T-helper 9 cell (primary cell): ENCODE data around the gene RNU4-1.

Experiments used
- DNase-seq: peaks from one replicate; pipeline ENCODE4 v3.0.0-alpha.2; 2020

Gene RNU4-1

DNA sequence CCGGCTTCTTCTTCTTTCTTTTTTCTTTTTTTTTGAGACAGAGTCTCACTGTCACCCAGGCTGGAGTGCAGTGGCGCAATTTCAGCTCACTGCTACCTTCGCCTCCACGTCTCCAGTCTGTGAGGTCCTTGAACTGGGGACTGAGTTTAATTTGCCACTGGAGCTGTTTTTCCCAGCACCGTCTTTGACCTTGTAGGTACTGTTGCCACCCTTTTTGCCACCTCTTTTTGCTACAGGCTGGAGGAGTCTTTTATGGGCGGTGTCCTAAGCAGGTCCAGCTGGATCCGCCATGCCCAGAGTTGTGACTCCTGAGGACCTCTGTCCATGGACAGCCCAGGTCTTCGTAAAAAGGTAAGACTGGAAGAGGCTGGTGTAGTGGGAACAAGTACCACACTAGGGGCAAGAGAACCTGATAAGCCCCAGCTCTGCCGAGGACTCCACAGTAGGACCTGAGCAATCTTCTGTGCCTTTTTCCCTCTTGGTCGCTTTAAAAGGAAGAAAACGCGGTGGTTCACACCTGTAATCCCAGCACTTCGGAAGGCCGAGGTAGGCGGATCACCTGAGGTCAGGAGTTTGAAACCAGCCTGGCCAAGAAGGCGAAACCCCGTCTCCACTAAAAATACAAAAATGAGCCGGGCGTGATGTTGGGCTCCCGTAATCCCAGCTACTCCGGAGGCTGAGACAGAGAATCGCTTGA lies 2.3 kb downstream of the RNU4-1 start:
- no peak for DNase-seq

DNA sequence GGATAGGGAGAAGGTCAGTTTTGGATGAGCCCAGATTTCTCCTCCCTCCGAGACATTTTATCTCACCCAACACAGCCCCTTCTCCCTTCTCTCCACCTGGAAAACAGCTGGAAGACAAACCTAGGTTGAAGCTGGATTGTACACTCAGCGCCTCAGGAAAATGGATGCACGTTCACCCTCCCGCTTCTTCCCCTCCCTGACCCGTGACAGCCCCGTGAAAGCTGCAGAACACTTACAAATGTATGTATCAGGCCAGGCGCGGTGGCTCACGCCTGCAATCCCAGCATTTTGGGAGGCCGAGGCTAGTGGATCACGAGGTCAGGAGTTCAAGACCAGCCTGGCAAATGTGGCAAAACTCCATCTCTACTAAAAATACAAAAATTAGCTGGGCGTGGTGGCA lies 5.5 kb downstream of the RNU4-1 start:
- no peak for DNase-seq

DNA sequence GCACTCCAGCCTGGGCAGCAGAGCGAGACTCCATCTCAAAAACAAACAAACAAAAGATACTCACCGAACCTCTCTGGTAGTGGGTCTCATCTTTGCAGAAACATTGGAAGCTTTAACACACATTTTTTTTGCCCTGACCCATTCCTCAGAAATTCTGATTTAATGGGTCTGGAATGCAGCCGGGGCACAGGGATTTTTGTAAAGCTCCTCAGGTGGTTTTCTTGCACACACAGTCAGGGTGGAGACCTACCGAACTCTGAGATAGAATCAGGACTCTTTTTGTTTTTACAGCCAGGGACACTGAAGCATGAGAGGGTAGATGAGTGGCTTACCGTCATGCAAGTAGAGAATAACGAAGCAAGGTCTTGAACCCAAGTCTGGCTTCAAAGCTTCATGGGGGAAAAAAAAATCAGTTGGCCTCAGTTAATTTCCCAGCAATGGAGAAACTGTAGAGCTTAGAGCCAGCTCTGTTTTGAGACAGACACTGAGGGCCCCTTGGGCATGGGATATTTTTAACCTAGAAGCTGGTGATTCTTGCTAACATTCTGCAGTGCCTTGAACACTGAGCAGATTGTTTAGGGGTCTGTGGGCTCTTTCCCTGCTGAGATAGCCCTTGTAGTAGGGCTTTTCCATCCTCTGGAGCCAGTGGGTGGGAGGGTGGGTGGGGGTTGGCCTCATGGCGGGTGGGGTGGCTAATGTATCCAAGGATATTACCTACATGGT lies 6.1 kb downstream of the RNU4-1 start:
- DNase-seq: no peak

DNA sequence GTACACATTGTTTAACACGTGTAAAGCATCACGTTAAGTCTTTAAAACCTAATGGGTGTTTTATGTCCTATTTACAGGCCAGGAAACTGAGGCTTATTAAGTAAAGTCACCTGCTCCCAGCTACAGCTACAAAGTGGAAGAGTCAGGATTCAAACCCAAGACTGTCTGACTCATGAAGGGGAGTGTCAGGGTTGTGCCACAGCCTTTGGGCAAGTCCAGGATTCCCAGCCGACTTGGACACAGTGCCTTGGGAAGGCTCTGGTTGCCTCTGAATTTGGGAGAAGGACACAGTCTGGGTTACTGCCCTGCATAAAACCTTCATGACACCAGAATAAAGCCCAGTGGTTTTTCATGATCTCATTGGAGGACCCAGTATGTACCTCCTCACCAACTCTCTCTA lies 8.7 kb downstream of the RNU4-1 start:
- DNase-seq: no peak

DNA sequence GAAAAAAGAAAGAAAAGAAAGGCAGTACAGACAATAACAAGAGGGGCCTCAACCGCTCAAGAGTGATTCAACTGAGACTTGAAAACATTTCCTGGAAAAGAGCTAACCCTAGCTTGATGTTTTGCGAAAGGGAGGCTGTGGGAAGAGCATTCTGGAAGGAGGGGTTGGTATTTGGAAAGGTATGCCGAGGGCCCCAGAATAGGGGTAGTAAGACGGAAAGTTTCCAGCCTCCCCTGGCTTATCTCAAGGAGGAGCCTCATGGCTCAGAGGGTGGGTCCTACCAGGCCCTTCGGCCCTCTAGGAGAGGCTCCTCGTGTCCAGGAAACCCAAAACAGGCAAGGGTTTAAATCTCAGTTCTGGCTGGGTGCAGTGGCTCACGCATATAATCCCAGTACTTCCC lies 9.7 kb downstream of the RNU4-1 start:
- DNase-seq: no peak

DNA sequence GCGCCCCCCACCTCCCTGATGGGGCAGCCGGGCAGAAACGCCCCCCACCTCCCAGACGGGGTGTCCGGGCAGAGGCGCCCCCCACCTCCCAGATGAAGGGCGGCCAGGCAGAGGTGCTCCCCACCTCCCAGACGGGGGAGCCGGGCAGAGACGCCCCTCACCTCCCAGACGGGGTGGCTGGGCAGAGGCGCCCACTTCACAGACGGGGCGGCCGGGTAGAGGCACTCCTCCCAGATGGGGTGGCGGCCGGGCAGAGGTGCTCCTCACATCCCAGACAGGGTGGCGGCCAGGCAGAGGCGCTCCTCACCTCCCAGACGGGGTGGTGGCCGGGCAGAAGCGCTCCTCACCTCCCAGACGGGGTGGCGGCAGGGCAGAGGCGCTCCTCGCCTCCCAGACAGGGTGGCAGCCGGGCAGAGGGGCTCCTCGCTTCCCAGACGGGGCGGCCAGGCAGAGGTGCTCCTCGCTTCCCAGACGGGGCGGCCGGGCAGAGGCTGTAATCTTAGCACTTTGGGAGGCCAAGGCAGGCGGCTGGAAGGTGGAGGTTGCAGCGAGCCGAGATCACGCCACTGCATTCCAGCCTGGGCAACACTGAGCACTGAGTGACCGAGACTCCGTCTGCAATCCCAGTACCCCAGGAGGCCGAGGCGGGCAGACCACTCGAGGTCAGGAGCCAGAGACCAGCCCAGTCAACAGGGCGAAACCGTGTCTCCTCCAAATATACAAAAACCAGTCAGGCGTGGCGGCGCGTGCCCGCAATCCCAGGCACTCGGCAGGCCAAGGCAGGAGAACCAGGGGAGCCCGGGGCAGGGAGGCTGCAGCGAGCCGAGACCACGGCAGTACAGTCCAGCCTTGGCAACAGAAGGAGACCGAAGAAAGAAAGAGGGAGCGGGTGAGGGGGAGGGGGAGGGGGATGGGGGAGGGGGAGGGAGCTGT lies 14.6 kb downstream of the RNU4-1 start:
- DNase-seq: no peak

DNA sequence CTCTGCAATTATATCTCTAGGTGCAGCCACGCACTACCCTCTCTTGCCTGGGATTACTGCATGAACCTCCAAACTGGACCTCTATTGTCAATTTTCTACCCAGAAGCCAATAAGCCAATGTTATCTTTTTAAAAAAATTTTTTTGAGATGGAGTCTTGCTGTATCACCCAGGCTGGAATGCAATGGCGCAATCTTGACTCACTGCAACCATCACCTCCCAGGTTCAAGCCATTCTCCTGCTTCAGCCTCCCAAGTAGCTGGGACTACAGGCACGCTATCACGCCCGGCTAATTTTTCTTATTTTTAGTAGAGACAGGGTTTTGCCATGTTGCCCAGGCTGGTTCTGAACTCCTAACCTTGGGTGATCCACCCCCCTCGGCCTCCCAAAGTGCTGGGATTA lies 16.3 kb downstream of the RNU4-1 start:
- DNase-seq: no peak

DNA sequence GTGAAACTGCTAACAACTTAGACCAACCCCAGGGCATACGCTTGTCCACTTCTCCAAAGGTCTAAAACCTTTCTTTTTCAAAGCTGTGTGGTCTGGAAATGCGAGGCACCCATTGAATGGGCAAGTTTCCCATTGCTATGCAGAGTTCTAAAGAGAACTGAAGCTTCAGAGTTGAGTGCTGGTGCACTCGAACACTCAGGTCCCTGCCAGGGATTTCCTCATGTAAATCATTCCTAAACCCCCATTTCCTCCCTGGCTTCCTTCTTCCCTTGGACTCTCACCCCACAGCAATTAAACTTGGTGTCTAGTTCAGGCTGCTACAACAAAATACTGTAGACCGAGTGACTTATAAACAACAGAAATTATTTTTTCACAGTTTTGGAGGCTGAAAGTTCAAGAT lies 25.3 kb downstream of the RNU4-1 start:
- no peak for DNase-seq

DNA sequence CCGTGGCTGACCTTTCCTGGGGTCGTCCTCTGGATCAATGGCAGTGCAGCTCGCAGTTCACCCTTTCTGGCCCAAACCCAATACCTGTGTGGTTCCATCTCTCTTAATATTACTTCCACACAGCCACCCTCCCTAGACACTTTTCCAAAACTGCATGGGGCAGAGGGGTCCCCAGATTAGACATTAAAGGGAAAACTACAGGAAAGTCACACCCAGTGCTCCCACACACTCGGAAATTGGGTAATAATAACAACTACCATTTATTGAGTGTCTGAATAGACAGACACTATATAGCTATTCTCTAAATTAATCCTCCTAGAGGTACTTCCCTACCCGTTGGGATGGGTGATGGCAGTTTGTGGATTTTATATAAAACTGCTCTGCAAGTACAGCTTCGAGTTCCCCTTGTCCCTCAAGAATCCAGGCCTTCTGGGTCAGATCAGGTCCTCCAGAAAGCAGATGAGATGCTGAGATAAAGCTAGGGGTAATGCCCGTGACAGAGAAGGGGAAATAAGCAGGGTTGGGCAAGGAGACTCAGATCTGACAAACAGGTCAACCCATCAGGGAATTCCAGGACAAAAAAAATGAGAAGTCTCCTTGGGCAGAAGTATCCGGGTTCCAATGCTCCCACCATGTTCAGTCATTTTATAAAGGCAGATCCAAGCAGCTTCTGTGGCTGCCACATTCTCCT lies 26.7 kb downstream of the RNU4-1 start:
- no peak for DNase-seq

DNA sequence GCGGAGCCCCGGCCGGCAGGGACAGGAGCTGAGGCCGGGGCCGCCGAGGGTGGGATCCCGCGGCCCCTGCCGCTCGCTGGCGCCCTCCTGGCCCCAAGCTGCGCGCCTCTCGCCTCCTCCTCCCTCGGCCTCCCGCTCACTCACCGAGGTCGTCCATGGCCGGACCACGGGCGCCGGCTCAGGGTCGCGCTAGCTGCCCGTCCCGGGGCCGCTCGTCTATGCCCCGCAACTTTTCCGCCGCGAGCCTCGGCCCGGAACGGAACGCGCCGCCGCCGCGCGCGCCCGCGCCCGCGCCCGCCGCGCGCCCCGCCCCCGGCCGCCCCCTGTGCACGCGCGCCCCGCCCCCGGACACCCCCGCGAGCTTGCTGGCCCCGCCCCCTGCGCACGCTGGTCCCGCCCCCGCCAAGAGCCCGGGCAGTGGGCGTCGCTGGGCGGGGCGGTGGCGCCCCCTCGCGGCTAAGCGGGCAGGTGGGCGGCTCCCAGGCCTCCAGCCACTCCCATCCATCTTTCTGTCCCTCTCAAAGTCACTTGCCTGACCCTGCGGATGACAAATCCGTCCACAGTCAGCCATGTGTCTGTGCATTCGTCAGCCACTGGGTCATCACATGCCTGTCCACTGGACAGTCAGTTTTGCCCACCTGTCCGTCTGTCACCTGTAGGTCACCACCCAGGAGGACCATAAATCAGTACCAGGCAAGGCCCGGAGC lies 27.4 kb downstream of the RNU4-1 start, which contains the start of gene PXN:
PXN (minus strand) TSS at position 258 of the 707 bp plus-strand sequence; CDS start at position 157, 101 bp downstream.
- peak; percentile 96 for DNase-seq

DNA sequence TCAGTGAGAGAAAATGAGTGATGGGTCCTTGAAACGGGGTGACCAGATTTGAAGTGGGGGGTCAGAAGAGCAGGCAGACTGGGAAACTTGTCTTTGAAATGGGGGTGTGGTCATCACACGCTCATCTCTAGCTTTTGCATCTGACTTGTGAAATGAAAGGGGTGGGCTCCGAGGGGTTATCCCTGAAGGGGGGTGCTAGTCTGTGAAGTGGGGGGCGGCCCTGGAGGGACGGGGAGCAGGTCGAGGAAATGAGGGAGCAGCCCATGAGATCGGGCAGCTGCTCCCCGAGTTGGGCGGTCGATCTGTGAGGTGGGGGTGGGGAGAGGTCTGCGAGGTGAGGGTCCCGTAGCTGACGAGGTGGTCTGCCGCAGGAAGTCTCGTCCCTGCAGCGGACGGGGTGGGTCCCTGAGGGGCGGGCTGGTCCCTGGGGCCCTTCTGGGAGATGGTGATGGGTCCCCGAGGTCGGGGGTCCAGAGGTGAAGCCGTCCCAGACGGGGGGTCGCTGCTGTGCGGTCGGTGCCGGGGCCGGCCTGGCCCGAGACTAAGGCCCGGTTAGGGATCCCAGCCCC lies 28.0 kb downstream of the RNU4-1 start:
- no peak for DNase-seq

DNA sequence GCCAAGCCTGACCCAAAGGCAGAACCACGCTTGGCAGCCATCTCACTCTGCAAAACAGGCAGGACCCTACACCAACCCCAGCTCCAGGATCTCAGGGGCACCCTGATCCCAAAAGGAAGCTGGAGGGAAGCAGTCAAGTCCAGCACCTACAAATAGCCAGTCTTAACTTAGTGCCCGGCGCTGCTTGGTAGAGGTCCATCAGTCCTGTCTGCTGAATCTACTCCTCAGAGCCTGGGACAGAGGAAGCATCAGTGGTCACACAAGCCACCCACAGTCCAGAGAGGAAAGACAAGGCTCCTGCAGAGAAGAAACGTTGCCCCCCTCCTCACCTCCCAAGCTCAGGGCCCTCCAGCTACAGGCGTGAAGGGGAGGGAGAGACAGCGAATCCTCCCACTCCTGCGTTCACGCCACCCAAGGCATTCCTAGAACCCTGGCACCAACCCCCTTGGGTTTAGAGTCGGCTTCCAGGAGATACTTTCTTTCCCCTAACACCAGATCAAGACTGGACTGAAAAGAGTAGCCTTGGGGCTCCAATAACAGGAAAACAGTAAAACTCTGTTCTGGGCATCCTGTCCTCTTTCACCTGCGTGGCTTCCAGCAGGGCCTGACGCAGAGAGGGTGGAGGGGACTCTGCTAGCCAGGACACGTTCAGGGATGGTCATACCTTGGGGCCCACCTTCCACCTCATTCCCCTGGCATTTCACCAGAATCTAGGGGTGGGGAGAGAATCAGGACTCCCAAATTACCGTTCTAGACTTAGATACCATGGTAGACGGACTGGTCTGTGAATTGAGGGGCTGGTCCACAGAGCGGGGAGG lies 28.7 kb downstream of the RNU4-1 start:
- no peak for DNase-seq

DNA sequence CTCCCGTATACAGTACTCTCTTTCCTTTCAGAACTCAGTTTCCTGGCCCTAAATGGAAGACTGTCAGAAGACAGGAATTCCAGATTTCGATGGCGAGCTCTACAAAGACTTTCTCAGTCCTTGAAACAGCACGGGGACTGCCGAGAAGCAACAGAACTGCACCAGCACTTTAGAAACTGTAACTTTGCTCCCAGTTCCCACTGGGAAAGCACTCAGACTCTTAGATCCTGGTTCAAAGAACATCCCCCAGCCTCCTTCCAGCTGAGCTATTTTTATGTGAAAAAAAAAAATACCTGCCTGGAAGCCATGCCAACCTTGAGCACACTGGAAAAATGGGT lies 29.3 kb downstream of the RNU4-1 start:
- DNase-seq: no peak

DNA sequence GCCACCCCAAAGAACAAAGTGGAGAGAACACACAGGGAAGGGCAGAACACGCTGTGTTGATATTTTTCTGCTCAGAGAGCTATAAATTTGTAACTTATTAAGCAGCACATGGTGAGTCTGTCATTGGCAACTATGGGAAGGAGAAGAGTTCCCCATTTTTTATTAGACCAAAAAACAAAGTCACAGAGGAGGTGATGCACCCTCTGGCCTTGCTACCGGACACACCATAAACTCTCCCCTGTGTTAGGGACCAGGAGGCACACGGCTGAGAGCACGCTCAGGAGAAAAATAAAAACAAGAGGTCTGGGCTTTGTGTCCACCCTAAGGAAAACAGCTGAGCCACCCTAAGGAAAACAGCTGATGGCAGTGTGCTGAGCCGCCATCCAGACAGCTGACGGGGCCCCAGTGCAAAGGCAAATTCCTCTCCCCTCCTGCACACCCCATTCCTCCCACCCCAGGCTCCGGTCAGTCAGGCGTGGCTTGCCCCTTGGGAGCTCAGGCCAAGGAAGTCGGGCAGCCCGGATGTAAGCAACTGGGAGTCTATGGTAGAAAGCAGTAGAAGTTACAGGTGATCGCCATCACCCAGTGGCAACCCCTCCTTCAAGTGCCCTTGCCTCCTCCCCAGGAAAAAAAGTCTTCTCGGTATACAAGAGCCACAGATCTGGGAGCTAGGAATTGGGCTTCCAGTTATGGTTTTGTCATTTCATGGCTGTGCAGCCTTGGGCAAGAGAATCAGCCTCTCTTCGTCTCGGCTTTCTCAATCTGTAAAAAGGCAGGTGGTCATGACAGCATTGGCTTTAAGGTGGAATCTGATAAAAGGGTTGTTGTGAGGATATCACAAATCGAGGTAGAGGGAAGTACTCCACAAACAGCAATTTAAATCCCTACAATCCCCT lies 29.9 kb downstream of the RNU4-1 start:
- no peak for DNase-seq

DNA sequence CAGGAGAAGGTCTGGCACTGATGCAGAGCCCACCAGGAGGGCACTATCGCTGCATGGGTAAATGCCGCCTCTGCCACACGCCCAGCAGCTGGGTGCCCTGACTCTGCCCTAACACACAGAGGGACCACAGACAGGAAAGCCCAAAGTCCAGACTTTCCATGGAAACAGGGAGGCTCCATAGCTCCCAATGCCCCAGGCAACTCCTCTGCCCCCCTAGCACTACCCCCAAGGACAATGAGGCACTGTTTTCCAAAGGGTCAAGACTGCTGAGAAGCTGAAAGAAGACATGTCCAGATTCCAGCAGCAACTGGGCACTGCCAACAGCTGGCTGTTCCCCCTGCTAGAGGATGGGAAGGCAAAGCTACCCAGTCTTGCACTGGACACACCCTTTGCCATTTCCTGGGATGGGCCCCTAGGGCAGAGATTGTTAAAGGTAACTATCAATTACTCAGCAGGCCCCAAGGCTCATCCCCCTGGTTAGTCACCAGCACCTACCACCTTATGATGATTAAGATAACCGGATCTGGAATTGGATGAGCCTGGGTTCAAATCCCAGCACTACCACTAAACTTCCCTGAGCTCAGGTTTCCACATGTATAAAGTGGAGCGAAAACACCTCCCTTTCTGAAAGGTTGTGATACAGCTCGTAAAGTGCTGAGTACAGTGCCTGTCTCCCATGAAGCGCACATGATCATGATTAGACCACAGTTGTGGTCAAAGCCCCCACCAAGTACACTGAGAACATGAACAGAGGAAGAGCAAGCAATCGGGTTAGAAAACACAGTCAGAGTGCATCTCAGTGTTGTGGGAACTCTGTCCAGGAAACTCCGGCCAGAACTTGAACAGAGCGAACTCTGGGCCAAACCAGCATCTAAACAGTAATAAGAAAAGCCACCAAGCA lies 30.8 kb downstream of the RNU4-1 start:
- DNase-seq: no peak

DNA sequence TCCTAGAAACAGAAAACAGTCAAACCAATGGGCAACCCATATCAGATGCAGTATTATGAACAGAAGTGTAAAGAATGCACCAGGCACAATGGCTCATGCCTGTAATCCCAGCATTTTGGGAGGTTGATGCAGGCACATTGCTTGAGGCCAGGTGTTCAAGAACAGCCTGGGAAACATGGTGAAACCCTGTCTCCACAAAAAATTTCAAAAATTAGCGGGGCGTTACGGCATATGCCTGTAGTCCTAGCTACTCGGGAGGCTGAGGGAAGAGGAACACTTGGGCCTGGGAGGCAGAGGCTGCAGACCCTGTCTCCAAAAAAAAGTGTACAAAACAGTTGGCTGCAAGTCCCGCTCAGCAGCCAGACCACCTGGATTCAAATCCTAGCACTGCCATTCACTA lies 32.4 kb downstream of the RNU4-1 start:
- no peak for DNase-seq

DNA sequence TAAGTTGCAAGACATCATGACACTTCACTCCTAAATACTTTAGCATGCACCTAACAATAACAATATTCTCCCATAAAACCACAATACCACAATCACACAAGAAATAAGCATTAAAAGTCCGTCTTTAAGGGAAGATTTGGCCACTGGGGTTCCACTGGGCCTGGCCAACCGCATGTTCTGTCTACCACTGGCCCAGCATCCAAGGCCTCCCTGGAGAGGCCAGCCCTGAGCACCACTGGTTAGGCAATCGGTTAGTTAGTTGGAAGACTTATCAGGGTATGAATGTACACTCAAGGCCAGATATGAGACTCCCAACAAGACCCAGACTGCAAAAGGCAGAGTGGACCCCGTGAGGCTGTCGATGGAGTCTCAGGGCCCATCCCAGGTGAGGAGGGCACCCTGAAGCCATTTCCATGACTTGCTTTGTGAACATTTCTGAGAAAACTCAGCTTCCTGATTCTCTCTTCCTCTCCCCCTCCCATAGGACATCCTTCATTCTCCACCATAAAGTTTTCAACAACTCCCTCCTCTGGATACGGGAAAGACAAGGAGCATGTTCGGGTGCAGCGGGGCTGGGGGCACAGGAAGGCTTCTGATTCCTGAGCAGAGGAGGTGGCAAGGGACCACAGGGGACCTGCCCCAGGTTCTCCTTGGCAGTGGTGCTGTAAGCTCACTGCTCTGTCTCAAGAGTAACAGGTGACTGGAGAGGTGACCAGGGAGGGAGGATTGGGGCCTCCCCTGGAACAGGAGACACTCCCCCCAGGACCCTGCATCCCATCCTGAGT lies 33.4 kb downstream of the RNU4-1 start:
- no peak for DNase-seq

DNA sequence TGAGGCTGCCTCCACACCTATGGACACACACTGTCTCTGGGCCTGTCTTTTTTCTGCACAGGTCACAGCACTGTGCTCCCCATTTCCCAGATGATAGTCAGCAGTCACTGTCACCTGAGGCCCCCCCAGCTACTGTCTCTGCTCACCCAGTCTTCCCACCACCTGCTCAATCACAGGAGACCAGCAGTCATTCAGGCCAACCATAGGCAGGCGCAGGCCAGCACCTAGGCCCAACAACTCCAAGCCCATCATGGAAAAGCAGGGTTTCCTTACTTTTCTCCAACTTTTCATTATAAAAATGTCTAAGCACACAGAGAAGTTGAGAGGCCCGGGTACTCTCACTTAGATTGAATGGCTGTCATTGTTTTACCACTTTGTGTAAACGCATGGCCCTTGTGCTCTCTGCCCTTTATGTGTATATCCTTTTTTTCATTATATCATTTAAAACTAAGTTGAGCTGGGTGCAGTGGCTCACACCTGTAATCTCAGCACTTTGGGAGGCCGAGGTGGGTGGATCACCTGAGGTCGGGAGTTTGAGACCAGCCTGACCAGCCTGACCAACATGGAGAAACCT lies 34.6 kb downstream of the RNU4-1 start:
- no peak for DNase-seq
